H1 (cell line): Measurements from ENCODE around the gene NELFB. TPM values are rescaled to one million over a fixed set of nuclear protein-coding genes. Genes with fewer than 3 reads are reported as not detected.

ENCODE experiments used
- CTCF ChIA-PET: fragments of 300-600 bp; sonication (Branson Sonifier 250); formaldehyde crosslinking; loops from one replicate; lab custom pipeline; 2021; ENCODE audit not compliant: partially characterized antibody; lab: Charles Lee
- POLR2A ChIA-PET: fragments of 300-600 bp; sonication (Branson Sonifier 250); formaldehyde crosslinking; loops from one replicate; lab custom pipeline; 2021; ENCODE audit warnings: inconsistent platforms; ENCODE audit not compliant: partially characterized antibody; lab: Charles Lee
- DNase-seq, 2 experiments: peaks; one replicate each; pipeline versions ENCODE4 v3.0.0 to v3.0.0-alpha.2; 2010 to 2022; ENCODE audit warnings: low spot score in 2 of 2, low read depth in 1 of 2, mixed read lengths in 1 of 2
- FAIRE-seq: peaks from 2 replicates; lab custom pipeline; 2011; peaks lifted over from hg19 to GRCh38; lab: Jason Lieb, UNC
- H2AFZ ChIP-seq: 2 replicates; pipeline ENCODE4 v1.8.1; 2012; ENCODE audit warnings: low read length, inconsistent platforms
- H2AK5ac ChIP-seq: 2 replicates; pipeline ENCODE4 v1.6.1; 2013; ENCODE audit warnings: low read depth, low read length
- H2BK120ac ChIP-seq: replicated peaks from 2 replicates; pipeline ENCODE3; 2013; ENCODE audit warnings: low read depth, low read length, inconsistent platforms
- H2BK12ac ChIP-seq: 2 replicates; pipeline ENCODE4 v1.6.1; 2013; ENCODE audit warnings: low read depth, low read length
- H2BK15ac ChIP-seq: 2 replicates; pipeline ENCODE4 v1.6.1; 2013; ENCODE audit warnings: low read length
- H2BK20ac ChIP-seq: 2 replicates; pipeline ENCODE4 v1.6.1; 2013; ENCODE audit warnings: low read length
- H2BK5ac ChIP-seq: 2 replicates; pipeline ENCODE4 v1.6.1; 2013; ENCODE audit warnings: low read depth, low read length
- H3K14ac ChIP-seq: 2 replicates; pipeline ENCODE4 v1.6.1; 2013; ENCODE audit warnings: inconsistent platforms; ENCODE audit not compliant: insufficient read length
- H3K18ac ChIP-seq: 2 replicates; pipeline ENCODE4 v1.6.1; 2013; ENCODE audit warnings: low read length; ENCODE audit errors: extremely low read depth
- H3K23ac ChIP-seq: 2 replicates; pipeline ENCODE4 v1.6.1; 2013; ENCODE audit warnings: inconsistent platforms; ENCODE audit not compliant: insufficient read length
- H3K23me2 ChIP-seq: 2 replicates; pipeline ENCODE4 v1.6.1; 2013; ENCODE audit warnings: low read depth, low read length
- H3K27ac ChIP-seq: 2 replicates; pipeline ENCODE4 v1.6.1; 2011; ENCODE audit warnings: low read depth, low read length, inconsistent platforms
- H3K27me3 ChIP-seq, 4 experiments: replicated peaks in 1 of 4; 1 replicate in 1 of 4; 2 replicates in 3 of 4; pipeline versions ENCODE4 v1.6.1 to v1.8.1; 2011 to 2013; ENCODE audit warnings: low read length in 3 of 4, mild to moderate bottlenecking in 3 of 4, inconsistent platforms in 2 of 4, mixed read lengths in 2 of 4, moderate library complexity in 1 of 4; ENCODE audit not compliant: control insufficient read depth in 3 of 4, insufficient read depth in 3 of 4; ENCODE audit errors: extremely low read depth in 1 of 4
- H3K36me3 ChIP-seq, 4 experiments: 2 replicates each; pipeline versions ENCODE4 v1.6.1 to v1.8.1; 2011 to 2013; ENCODE audit warnings: mild to moderate bottlenecking in 4 of 4, low read length in 3 of 4, moderate library complexity in 2 of 4, control low read depth in 1 of 4, inconsistent platforms in 1 of 4; ENCODE audit not compliant: insufficient read depth in 4 of 4, control insufficient read depth in 2 of 4
- H3K4ac ChIP-seq: replicated peaks from 2 replicates; pipeline ENCODE3; 2013; ENCODE audit warnings: low read length, low read depth, mixed read lengths, inconsistent platforms; ENCODE audit not compliant: insufficient read length
- H3K4me1 ChIP-seq, 4 experiments: replicated peaks in 1 of 4; 1 replicate in 1 of 4; 2 replicates in 3 of 4; pipeline versions ENCODE4 v1.6.1 to v1.8.1; 2011 to 2013; ENCODE audit warnings: low read length in 3 of 4, inconsistent platforms in 2 of 4, mixed read lengths in 1 of 4; ENCODE audit not compliant: insufficient read depth in 4 of 4, control insufficient read depth in 3 of 4
- H3K4me2 ChIP-seq, 2 experiments: 2 replicates each; pipeline versions ENCODE4 v1.6.1 to v1.8.1; 2011 to 2013; ENCODE audit warnings: low read depth in 2 of 2, low read length in 2 of 2, control low read depth in 1 of 2, inconsistent platforms in 1 of 2, mild to moderate bottlenecking in 1 of 2; ENCODE audit not compliant: insufficient read depth in 1 of 2
- H3K4me3 ChIP-seq, 4 experiments: fragments of 200-600, 300-600 bp in 1 of 4; sonication (generic), shearing (Covaris generic), sonication (Bioruptor Twin) in 1 of 4; 2 replicates each; pipeline versions ENCODE4 v1.5.1 to v1.8.1; 2011 to 2016; ENCODE audit warnings: low read length in 4 of 4, low read depth in 3 of 4, control low read depth in 2 of 4, inconsistent platforms in 2 of 4, mild to moderate bottlenecking in 2 of 4, mixed read lengths in 1 of 4, moderate library complexity in 1 of 4; ENCODE audit not compliant: insufficient read depth in 2 of 4; ENCODE audit errors: extremely low read depth in 1 of 4
- H3K56ac ChIP-seq: replicated peaks from 2 replicates; pipeline ENCODE3; 2013; ENCODE audit warnings: low read depth, mild to moderate bottlenecking, mixed read lengths, low read length, inconsistent platforms; ENCODE audit not compliant: insufficient read length
- H3K79me1 ChIP-seq: 2 replicates; pipeline ENCODE4 v1.6.1; 2013; ENCODE audit warnings: low read depth, low read length, control low read depth
- H3K79me2 ChIP-seq, 2 experiments: 2 replicates each; pipeline versions ENCODE4 v1.6.1 to v1.8.1; 2012 to 2013; ENCODE audit warnings: low read length in 2 of 2, mild to moderate bottlenecking in 2 of 2, inconsistent platforms in 1 of 2; ENCODE audit not compliant: insufficient read depth in 2 of 2, control insufficient read depth in 1 of 2
- H3K9ac ChIP-seq, 4 experiments: replicated peaks in 1 of 4; 1 replicate in 1 of 4; 2 replicates in 3 of 4; pipeline versions ENCODE4 v1.6.1 to v1.8.1; 2011 to 2013; ENCODE audit warnings: low read depth in 3 of 4, low read length in 3 of 4, control low read depth in 2 of 4, mild to moderate bottlenecking in 2 of 4, moderate library complexity in 2 of 4, inconsistent platforms in 1 of 4; ENCODE audit errors: extremely low read depth in 1 of 4
- H3K9me3 ChIP-seq, 2 experiments: 2 replicates each; pipeline versions ENCODE4 v1.6.1 to v1.8.1; 2012 to 2013; ENCODE audit warnings: mild to moderate bottlenecking in 2 of 2, moderate library complexity in 2 of 2, control low read depth in 1 of 2, inconsistent platforms in 1 of 2, low read depth in 1 of 2, low read length in 1 of 2, mixed read lengths in 1 of 2; ENCODE audit not compliant: insufficient read depth in 2 of 2
- H4K20me1 ChIP-seq, 2 experiments: replicated peaks in 1 of 2; 2 replicates each; pipeline versions ENCODE3 to v1.8.1; 2011 to 2013; ENCODE audit warnings: inconsistent platforms in 2 of 2, low read length in 2 of 2, mild to moderate bottlenecking in 1 of 2; ENCODE audit not compliant: insufficient read depth in 2 of 2, control insufficient read depth in 1 of 2
- H4K5ac ChIP-seq: 2 replicates; pipeline ENCODE4 v1.6.1; 2013; ENCODE audit warnings: low read length, low read depth, mixed read lengths, inconsistent platforms; ENCODE audit not compliant: insufficient read length
- H4K8ac ChIP-seq: 2 replicates; pipeline ENCODE4 v1.8.0; 2013; ENCODE audit warnings: mild to moderate bottlenecking, moderate library complexity, low read length, inconsistent platforms; ENCODE audit not compliant: insufficient read depth; ENCODE audit errors: extremely low read depth
- H4K91ac ChIP-seq: replicated peaks from 2 replicates; pipeline ENCODE3; 2013; ENCODE audit warnings: low read length, mixed read lengths, inconsistent platforms; ENCODE audit not compliant: insufficient read length
- ATF2 ChIP-seq: IDR thresholded peaks from 2 replicates; pipeline ENCODE4 v1.6.1; 2012; ENCODE audit warnings: low read length, inconsistent platforms
- BRCA1 ChIP-seq: IDR thresholded peaks from 2 replicates; pipeline ENCODE4 v1.6.1; 2012; ENCODE audit warnings: low read depth, low read length, improper control_type of control experiment
- CTBP2 ChIP-seq: IDR thresholded peaks from 2 replicates; pipeline ENCODE4 v1.7.0; 2011; ENCODE audit warnings: borderline replicate concordance, mild to moderate bottlenecking, moderate library complexity, mixed read lengths, low read length; ENCODE audit not compliant: insufficient read depth, insufficient read length
- E2F6 ChIP-seq: IDR thresholded peaks from 2 replicates; pipeline ENCODE4 v1.6.1; 2012; ENCODE audit warnings: inconsistent platforms
- EGR1 ChIP-seq: IDR thresholded peaks from 2 replicates; pipeline ENCODE4 v1.6.1; 2011; ENCODE audit warnings: low read depth, low read length, borderline replicate concordance
- POLR2AphosphoS5 ChIP-seq: IDR thresholded peaks from 2 replicates; pipeline ENCODE4 v1.6.1; 2011; ENCODE audit warnings: low read depth, low read length
- WGBS, 2 experiments: shearing (Covaris generic) in 1 of 2; methylation state at CpG; one replicate each; pipeline versions ENCODE4 v1.1.6 to v1.1.7; 2013 to 2015; ENCODE audit warnings: low lambda C conversion rate in 2 of 2, mixed read lengths in 2 of 2, inconsistent platforms in 1 of 2, low coverage in 1 of 2, missing lambda C conversion rate in 1 of 2; ENCODE audit not compliant: insufficient replicate concordance in 2 of 2, insufficient coverage in 1 of 2, insufficient read length in 1 of 2; ENCODE audit errors: extremely low coverage in 1 of 2, missing lambda C conversion rate in 1 of 2; 5-methylcytosine and 5-hydroxymethylcytosine counted together
- polyA plus RNA-seq, 7 experiments: library from polyadenylated mRNA; depleted of rRNA in 3 of 7; stranded (reverse) in 5 of 7; unstranded in 2 of 7; fragments of >200 nt in 5 of 7; fragments of 200-250 nt in 2 of 7; gene quantifications; 1 replicate in 5 of 7; 2 replicates in 1 of 7; 4 replicates in 1 of 7; pipeline versions ENCODE4 v1.2.1 to v1.2.3, GENCODE V29; 2011 to 2013; ENCODE audit warnings: missing spikeins in 2 of 7, mixed read lengths in 2 of 7
- total RNA-seq: library from RNA; stranded (reverse); fragmentation: NEBNext Ultra II Directional; extraction: Animal tissue kit (Norgen Biotek cat#: 25700); gene quantifications from 2 replicates; pipeline ENCODE4 v1.2.1, GENCODE V29; 2021

Gene NELFB
- total and polyA plus RNA-seq, 2 of the 8 experiments (the other 6 are each of a cell fraction or from before 2014, with no cell fraction given): 57.6 to 78.0 TPM

- Histone ChIP-seq H2BK120ac (no peak overlapping the region), H3K4me2 (peak overlapping the region; percentile 26 to 57; a peak in 3 of 4 replicates), H3K27ac (no peak overlapping the region), H3K79me1 (no peaks in the 10 kb centered on the region), H4K5ac (peak overlapping the region; percentile 37), H3K18ac (peak overlapping the region; percentile 87), H3K14ac (no peak overlapping the region), H3K4me1 (peaks cover 0 to 32% (median 15%) of the 10 kb centered on the region in 4 experiments; a peak in 6 of 7 replicates), H3K4ac (peak overlapping the region; percentile 69), H2BK5ac (no peak overlapping the region), H4K8ac (peak overlapping the region; percentile 81), H3K9me3 (no peaks in the 10 kb centered on the region), H3K9ac (no peak overlapping the region), H3K79me2 (no peaks in the 10 kb centered on the region), H3K36me3 (no peaks in the 10 kb centered on the region), H3K27me3 (peaks cover 0 to 4% (median 0%) of the 10 kb centered on the region in 4 experiments; a peak in 2 of 7 replicates), H2AK5ac (no peak overlapping the region), H3K23me2 (no peaks in the 10 kb centered on the region; the same call in 1 of the 2 replicates), H4K20me1 (no peaks in the 10 kb centered on the region), H2BK15ac (peak overlapping the region; percentile 46; the same call in 1 of the 2 replicates), H2BK20ac (no peak overlapping the region), H2AFZ (no peak overlapping the region), H3K56ac (no peak overlapping the region), H4K91ac (peak overlapping the region; percentile 89), H3K23ac (no peak overlapping the region), H2BK12ac (no peak overlapping the region), H3K4me3 (peak overlapping the region; percentile 0 to 58 (median 12); a peak in 4 of 8 replicates)
- DNase-seq (peak in 1 of 2 experiments; percentile 79), FAIRE-seq (no peak)
- ChIA-PET POLR2A (interaction anchor here (0.9 to 11.9 kb wide), 10 partner anchors 9 to 277 kb away, joined by 3 to 129 read pairs (median 3); partner anchors contain the start of genes NRARP and TUBB4B), CTCF (interaction anchor here (1.1 to 5.7 kb wide), 6 partner anchors 13 to 128 kb away, joined by 3 to 55 read pairs (median 5); partner anchors contain the start of genes EXD3, NOXA1 and NRARP)
- WGBS, 2 experiments: 17% methylated on average over 8 of the region's 83 CpGs; no CpG with 5 or more reads in 1 of the 2 experiments
- TF ChIP-seq POLR2AphosphoS5 (no peak), BRCA1 (no peak), E2F6 (peak; percentile 55; the same call in 1 of the 2 replicates), CTBP2 (no peak), ATF2 (no peak), EGR1 (peak; percentile 82)
Measured at GRCh38 chr9:137316012-137316981, 61.2 kb downstream of the NELFB start.
